Left renal cortex interstitium (tissue), 4 donors: ENCODE measurements around the gene R3HDML. TPM values are rescaled to one million over a fixed set of nuclear protein-coding genes. Genes with fewer than 3 reads are reported as not detected.
A peak's percentile ranks its signal among the peaks of the same experiment; 100 is the strongest.

Source experiments
- DNase-seq, 4 donors: peaks; one replicate each; pipeline ENCODE4 v3.0.0-alpha.2; 2013; ENCODE audit warnings: low read depth in 4 of 4, low spot score in 2 of 4, missing footprints in 1 of 4
- polyA plus RNA-seq, 4 donors: library from polyadenylated mRNA; unstranded; fragments of 120-200 nt; gene quantifications; one replicate each; pipeline ENCODE4 v1.2.1, GENCODE V29; 2013; ENCODE audit not compliant: insufficient read length in 4 of 4

R3HDML gene
- polyA plus RNA-seq, 4 donors = 0.14 to 0.95 (median 0.42) TPM; not detected in 1

DNA sequence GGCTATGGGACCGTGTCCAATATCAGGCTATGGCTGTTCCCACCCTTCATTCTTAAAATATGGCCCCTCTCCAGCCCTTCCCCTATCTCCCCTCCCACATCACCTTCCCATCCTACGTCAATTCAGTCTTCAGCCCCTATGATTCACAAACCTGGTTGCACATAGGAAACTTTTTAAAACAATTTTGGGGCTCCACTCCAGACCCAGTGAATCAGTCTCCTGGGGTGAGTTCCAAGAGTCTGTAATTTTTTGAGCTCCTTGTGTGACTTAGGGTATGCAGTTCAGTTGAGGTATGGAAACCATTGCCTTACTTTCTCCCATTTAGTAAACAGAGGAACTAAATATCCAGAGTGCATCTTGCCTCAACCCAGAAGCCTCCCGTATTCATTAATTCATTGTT is 24.2 kb downstream of the R3HDML start:
- DNase-seq = no peak

DNA sequence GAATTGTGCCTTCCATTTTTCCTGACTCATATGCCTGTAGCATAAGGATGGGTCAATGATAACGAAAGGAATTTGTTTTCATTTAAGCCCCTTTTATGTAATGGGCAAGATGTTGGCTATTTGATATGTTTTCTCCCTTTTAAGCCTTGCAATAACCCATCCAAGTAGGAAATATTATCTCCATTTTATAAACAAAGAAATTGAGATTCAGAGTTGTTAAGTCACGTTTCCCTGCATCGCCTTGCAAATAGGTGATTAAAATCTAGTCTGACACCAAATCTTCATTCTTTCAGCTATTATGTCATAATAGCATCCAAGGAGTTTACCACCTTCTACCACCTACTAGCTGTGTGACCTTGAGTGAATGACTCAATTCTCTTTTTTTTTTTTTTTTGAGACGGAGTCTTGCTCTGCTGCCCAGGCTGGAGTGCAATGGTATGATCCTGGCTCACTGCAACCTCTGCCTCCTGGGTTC is 25.7 kb downstream of the R3HDML start:
- no peak for DNase-seq

DNA sequence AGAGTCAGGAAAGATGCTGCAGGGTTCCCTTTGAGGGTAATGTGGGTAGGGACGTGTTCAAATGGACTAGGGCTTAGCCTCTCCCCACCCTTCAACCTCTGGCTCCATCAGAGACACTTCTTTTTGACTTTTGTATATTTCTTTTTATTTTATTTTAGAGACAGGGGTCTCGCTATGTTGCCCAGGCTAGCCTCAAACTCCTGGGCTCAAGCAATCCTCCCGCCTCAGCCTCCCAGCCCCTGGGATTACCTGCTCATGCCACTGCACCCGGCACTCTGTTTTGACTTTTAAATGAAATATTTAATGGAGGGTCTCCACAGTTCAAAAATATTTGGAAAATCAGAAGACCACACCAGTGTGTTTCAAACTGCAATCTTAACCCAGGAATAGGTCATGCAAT is 27.2 kb downstream of the R3HDML start:
- DNase-seq = no peak

DNA sequence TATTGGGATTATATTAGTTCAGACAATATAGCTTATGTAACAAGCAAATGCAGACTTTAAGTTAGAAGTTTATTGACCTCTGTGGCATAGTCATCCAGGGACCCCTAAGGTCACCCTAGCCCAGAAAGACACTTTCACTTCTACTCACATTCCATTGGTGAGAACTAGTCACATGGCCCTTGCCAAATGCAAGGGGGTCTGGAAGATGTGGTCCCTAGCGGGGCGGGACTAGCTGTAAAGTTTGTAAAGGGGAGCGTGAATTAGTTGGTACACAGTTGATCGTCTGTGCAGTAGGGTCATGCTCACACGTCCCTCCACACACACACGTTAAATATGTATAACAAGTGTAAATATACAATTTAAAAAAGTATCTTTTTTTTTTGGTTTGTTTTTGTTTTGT is 27.9 kb downstream of the R3HDML start:
- no peak for DNase-seq

DNA sequence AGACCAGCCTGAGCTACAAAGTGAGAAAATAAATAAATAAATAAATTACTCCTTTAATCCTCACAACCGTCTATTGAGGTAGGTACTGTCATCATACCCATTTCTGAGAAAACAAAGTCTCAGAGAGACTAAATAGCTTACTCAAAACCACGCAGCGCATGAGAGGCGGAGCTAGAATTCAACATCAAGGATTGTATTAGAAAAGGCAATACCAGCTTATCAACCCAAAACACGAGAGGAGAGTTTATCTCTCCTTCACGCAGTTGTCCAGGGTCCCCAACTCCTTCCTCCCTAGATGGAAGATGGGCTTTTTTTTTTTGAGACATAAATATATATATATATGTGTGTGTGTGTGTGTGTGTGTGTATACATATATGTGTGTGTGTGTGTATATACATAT is 30.9 kb downstream of the R3HDML start:
- DNase-seq = no peak

DNA sequence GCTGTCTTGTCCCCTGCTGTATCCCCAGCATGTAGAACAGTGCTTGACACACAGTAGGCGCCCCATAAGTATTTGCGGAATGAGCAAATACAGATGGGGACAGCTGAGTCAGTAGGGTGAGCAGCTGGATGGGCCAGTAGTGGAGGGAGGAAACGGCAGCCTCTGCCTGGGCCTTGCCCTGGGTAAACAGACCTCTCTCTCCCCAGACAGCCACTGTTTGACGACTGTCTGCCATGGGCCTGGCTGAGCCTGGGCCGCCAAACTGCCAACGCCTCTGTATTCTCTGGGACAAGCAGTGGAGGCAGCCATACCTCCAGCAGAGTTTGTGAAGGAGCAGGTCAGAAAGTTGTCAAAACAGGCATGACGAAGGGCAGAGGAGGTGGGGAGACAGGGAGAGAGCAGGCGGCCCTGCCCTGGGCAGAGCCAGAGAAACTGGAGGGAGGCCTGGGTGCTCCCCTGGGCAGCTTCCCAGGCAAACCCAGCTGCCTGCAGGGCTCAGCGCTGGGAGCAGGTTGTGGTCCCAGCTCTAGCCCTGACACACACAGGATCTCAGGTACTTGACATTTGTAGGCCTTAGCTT is 33.9 kb downstream of the R3HDML start:
- no peak for DNase-seq

DNA sequence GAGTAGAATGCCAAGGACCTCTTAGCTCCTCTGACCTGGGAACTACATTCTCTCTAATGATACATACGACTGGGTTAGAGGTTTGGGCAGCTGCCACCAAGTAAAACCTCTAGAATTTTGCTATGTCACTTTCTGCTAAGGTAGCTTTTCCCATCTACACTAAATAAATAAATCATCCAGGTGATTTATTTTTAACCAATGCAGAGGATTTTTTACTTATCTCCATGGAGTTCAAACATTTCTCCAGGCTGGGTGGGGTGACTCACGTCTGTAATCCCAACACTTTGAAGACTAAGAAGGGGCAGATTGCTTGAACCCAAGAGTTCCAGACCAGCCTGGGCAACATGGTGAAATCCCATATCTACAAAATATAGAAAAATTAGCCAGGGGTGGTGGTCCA is 45.8 kb downstream of the R3HDML start:
- no peak for DNase-seq

DNA sequence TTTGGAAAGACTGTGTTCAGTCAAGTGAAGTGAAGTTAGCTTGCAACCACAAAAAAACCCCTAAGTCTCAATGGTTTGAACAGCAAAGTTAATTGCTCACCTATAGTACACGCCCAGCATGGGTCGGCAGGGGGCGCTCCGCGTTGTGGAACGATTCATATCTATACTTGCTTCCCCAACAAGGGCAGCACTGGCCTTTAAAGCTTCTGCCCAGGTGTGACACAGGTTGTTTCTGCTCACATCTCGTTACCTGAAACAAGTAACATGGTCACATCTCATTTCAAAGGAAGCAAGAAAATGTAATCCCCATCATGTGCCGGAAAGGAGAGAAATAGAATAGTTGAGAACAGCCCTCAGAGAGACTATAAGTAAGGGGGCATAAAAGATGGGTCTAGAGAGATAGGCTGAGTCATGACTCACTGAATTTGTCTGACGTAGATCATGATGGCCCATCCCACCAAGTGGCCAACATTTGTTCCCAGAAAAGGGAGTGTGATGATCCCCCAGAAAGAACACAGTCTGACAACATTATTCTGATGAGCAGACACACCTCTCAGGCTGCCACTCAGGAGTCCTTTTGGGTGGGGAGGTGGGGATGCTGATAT is 47.7 kb downstream of the R3HDML start:
- peak in 2 of 4 donors; percentile 31 to 34 for DNase-seq

DNA sequence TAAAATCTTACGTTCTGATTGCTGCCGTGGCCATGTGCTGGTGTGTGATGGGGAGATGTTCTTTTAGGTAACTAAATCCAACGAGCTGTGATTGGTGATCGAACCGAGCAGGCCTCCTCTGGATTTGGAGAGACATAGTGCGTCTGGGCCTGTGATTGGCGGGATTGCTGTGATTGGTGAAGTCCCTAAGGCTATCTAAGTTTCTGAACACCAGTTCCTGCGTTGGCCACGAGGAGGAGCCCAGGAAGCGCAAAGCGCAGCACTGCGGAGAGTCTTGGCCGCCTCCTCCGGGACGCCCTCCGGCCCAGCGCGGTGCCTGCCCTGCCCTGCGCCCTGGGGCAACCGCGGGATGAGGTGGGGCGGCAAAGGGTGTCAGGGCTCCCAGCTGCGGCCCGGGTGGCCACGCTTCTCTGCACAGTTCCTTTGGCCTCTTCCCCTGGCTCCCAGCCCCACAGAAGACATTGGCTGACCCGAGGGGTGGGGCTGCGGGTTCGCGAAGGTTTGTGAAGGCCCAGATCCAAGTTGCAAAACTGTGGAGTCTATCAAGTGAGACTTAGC is 51.7 kb downstream of the R3HDML start:
- peak in 1 of 4 donors; percentile 33 for DNase-seq

DNA sequence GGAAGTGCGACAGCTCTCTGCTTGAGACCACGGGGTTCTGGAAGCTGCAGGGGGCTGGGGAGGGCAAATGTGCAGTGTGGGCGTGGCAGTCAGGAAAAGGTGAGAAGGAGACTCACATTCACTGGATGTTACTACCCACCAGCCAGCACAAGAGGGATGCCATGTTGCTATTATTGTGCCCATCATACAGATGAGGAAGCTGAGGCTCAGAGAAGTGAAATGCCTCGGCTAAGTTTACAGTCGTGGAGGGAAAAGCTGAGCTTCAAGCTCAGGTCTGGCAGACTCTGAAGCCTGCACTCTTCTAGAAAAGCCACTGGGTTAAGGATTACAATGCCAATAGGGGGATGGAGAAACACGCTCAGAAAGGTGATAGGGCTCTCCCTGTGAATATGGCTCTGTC is 53.0 kb downstream of the R3HDML start:
- no peak for DNase-seq

DNA sequence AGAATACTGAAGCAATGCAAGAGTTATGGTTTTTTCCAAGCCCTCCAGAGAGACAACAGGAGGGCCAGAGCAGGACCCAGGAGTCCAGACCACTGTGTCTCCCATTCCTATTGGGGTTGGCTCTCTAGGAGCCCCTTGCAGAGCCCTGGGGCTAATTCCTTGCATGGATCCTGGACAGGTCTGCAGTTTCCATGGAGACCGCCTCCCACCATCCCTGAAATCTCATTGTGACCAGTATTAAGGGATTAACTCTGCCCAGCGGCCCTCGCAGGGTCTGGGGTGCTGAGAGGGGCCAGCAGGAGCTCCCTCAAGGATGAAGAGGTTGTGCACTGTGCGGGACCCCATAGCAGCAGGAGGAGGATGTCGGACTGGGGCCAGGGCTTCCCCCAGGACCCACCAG is 53.4 kb downstream of the R3HDML start:
- no peak for DNase-seq

DNA sequence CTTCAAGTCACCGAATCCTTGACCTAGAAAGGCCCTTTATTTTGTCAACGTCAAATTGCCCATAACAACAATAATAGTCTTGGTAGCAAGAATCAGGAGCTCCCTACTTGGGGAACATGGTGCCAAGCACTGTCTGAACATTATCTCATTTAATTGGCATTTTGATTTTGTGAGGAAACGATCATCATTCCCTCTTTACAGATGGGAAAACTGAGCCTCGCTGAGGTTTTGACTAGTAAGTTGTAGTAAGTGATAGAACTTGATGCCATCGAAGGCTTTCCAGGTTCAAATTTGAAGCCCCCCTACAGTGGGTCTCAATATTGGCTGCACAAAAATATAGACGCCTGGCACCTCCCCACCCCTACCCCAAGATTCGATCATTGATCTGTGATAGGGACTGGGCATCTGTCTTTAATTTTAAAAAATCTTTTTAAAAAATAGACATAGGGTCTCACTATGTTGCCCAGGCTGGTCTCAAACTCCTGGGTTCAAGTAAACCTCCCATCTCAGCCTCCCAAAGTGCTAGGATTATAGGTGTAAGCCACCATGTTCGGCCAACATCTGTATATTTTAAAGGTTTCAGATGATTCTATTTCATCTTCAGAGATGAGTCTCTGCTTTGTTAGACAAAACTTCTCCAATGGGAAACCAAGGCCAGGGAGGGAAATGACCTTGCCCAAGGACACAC is 55.4 kb downstream of the R3HDML start:
- DNase-seq = no peak

DNA sequence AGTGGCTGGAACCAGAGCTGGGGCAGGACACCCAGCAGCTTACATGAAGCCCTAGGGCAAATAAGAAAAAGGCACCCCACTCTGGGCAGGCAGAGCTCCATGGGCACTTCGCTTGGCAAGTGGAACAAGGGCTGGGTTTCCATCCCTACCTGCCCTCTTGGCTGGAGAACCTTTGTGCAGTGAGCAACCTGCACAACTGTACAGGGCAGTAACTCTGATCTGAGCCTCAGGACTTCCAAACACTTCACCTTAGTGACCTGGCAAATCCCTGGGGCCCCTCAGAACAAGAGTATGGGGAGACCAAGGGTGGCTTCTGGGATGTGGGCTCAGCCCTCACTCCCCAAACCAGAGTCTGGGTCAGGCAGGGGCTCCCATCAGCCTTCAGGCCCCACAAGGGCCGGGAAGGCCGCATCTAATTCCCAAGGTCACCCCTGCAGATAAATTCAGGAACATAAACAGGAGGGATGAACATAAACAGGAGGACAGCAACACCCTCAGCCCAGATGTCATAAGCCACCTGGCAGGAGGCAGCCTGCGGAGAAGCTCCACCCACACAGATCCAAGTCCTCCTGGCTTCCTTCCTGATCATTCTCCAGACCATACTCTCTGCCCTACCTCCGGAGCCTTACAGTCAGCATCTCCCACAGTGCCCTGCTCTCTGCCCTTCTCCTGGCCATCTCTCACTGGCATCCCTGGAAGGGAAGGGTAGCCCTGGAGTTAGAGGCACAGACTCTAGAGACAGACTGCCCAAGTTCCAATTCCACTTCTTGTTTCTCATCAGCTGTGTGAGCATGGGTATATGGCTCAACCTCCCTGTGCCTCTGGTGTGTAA is 56.1 kb downstream of the R3HDML start:
- DNase-seq = no peak

DNA sequence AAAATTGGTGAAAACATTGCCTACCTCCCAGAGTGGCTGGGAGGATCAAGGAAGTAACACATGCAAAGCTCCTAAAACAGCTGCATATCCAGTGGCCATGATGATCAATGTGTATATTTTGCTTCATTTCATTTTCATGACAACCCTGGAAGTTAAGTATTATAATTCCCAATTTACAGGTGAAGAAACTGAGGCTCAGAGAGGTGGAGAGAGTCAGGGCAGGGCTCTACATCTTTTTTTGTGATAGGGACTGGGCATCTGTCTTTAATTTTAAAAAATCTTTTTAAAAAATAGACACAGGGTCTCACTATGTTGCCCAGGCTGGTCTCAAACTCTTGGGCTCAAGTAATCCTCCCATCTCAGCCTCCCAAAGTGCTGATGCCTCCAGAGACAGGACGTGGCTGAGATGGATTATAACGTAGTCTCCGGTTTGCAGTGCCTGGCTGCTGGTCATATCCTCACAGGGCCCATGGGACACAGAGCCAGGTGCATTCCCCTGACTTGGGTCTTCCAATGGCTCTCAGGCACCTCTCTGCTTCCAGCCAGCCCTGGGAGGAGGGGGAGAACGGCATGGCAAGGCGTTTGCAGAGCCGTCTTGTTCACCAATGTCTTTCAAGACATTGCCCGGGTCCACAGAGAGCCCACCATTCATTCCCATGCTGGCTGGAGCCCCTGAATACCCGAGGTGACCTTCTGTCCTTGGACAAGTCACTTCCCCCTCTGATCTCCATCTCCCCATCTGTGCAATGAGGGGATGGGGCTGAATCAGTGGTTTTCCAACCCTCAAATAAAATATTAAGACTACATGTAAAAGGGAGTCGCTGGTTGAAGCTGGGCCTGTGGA is 57.0 kb downstream of the R3HDML start:
- no peak for DNase-seq

DNA sequence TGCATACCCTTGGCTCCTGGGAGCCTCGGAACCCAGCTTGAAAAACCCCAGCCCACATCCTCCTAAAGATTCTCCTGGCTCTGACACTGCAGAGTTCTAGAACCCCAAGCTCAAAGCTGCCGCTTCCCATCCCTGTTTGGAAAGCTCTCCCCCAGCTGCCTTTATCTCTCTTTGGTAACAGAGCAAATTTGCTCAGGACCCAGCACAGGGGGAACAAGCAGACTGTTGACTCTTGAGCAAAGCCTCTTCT is 57.5 kb downstream of the R3HDML start:
- no peak for DNase-seq

DNA sequence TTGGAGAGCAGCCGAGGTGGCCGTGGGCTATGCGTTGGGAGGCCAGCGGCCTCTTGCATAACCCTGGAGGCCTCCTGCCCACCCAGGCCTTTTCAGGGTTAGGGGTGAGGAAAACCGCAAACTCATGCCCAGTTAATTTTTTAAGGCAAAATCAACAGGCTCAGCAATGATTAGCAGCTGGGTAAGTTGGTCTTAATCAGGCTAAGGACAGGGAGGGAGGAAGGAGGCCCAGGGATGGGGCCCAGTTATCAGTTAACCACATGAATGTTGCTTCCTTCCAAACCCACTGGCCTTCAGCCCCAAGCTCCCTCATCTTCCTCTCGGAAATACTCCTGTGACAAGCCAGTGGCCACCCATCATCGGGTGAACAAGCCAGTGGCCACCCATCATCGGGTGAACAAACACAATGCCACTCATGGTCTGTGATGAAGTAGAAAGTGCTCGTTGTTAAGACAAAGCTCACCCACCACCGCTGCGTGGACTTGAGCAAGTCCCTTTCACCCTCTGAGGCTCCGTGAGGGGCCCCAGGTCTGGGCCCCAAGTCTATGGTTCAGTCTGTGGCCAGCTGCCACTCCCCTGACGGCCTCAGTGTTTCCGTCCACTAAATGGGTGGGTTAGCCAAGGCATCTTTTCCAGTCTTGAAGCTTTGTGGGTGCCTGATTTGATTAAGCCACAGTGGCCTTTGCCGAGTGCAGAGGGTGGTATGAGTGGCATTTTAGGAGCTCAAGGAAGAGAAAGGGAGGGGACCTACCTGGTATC is 58.0 kb downstream of the R3HDML start:
- no peak for DNase-seq

DNA sequence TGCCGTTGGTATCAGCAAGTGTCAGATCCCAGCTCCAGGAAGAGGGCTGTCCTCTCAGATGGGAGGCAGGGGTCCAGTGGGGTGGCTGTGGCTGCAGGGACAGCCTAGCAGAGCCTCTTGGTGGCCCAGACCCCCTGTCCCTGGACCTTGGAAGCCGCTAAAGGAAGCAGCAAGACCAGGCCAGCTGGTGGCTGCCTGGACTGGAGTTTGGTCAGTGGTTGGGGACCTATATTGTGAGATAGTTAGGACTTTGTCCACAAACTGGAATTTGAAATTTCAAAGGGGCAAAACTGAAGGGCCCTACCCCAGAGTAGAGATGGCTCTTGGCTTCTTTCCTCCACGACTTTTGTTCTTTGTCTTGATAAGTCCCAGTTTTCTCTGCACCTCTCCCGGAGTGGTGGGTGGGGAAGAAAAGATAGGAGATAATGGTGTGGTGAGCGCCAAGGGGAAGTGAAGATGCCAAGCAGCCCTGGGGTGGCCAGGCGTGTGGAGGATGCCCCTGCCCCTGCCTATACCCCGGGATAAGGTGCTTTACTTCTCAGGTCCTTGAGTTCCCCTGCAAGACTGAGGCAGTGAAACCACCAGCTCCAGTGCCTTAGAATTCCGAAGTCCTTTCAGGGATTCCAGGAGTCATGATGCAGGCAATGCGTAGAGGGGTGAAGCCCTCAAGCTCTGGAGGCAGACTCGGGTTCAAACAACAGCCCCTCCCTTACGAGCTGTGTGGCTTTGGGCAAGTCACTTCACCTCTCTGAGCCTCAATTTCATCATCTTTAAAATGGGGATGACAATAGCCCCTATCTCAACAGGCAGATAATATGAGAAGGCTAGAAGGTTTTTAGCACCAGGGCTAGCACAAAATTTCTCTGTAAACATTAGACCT is 58.9 kb downstream of the R3HDML start:
- DNase-seq = no peak

DNA sequence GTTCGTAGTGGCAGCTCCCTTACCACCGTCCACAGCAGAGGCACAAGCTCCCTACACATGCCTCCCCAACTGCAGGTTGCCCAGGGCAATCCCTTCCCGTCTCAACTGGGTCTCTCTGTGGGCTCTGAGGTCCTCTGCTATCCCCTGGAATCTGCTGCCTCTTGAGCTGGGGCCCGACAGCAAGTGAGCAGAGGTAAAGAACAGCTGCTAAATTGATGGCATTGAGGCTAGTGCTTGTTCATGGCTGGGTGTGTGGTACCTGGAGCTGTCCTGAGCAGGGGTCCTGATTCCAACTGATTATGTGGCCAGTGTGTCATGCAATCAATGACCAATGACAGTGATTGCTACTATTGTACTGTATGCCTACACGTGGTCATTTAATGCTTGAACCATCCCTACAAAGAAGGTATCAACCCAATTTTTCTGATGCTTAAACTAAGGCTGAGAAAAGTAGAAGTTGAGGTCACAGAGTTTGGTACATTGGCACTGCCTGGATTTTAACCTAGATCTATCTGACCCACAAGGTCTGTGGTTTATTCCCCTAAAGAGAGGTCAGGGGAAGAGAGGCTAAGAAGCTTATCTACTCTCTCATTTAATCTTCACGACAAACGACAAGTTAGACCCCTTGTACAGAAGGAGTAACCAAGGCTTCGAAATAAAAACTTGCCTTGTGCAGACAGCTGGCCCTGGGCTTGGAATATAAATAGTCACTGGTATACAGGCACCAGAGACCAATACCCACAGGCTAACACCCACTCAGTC is 59.7 kb downstream of the R3HDML start:
- no peak for DNase-seq
